ENCODE data around the gene ACACA. TPM values are rescaled to one million over a fixed set of nuclear protein-coding genes. Genes with fewer than 3 reads are reported as not detected.
"Not testable (repeated sequence)": the region's sequence is repeated elsewhere in the genome, so short reads cannot be mapped to it uniquely, and the experiment has no call there.

The ACACA gene
- total RNA-seq, 2 donors from 2014 or later: 8.6 to 10.2 TPM

DNA sequence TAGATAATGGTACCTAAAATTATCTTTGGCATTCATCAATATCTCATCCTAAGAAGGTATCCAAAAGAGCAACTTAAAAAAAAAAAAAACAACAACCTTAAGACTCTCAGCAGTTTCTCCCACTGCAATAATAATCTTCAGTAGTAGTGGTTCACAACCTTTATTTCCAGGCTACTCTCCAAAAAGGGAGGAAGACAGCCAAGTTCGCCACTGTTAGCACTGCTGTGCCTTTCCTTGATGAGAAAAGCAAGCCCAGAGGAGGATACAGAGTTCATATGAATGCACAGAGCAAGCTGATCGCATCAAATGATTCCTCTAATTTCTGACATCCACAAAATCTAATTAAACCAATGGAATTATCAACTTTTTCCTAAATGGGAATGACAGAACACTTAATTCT is 258.5 kb downstream of the ACACA start:
- Histone ChIP-seq H3K9me3 (no peaks in the 10 kb centered on the region), H3K4me1 (no peaks in the 10 kb centered on the region), H3K4me3 (no peak overlapping the region), H3K27ac (no peak overlapping the region), H3K36me3 (no peaks in the 10 kb centered on the region), H3K27me3 (no peaks in the 10 kb centered on the region)
- TF ChIP-seq, protein P1, sequence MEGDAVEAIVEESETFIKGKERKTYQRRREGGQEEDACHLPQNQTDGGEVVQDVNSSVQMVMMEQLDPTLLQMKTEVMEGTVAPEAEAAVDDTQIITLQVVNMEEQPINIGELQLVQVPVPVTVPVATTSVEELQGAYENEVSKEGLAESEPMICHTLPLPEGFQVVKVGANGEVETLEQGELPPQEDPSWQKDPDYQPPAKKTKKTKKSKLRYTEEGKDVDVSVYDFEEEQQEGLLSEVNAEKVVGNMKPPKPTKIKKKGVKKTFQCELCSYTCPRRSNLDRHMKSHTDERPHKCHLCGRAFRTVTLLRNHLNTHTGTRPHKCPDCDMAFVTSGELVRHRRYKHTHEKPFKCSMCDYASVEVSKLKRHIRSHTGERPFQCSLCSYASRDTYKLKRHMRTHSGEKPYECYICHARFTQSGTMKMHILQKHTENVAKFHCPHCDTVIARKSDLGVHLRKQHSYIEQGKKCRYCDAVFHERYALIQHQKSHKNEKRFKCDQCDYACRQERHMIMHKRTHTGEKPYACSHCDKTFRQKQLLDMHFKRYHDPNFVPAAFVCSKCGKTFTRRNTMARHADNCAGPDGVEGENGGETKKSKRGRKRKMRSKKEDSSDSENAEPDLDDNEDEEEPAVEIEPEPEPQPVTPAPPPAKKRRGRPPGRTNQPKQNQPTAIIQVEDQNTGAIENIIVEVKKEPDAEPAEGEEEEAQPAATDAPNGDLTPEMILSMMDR (IDR thresholded peaks at IDR 0.05): no peak
- DNase-seq (ENCODE audit: low spot score): no peak

DNA sequence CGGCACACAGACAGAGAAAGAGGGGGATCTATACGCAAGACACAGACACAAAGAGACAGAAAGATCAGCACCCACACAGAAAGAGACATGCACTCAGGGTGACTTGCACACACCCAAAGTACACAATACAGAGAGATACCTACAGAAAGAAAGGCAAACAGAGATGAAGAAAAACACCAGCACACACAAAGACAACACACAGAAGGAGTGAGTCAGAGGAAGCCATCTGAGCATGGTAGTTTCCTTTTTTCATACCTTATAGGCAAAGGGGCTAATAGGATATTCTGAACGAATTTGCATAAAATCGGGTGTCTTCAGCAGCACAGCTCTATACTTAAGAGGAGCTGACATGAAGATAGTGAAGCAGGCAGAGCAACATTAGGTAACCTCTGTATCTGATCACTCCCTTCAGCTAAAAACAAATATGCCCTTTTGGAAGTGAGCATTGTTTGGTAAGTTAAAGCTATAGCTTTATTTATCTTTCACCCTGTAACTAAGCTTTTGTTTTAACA is 259.3 kb downstream of the ACACA start:
- no peak overlapping the region for H3K27ac ChIP-seq
- no peaks in the 10 kb centered on the region for H3K36me3 ChIP-seq
- H3K27me3 ChIP-seq: no peaks in the 10 kb centered on the region

DNA sequence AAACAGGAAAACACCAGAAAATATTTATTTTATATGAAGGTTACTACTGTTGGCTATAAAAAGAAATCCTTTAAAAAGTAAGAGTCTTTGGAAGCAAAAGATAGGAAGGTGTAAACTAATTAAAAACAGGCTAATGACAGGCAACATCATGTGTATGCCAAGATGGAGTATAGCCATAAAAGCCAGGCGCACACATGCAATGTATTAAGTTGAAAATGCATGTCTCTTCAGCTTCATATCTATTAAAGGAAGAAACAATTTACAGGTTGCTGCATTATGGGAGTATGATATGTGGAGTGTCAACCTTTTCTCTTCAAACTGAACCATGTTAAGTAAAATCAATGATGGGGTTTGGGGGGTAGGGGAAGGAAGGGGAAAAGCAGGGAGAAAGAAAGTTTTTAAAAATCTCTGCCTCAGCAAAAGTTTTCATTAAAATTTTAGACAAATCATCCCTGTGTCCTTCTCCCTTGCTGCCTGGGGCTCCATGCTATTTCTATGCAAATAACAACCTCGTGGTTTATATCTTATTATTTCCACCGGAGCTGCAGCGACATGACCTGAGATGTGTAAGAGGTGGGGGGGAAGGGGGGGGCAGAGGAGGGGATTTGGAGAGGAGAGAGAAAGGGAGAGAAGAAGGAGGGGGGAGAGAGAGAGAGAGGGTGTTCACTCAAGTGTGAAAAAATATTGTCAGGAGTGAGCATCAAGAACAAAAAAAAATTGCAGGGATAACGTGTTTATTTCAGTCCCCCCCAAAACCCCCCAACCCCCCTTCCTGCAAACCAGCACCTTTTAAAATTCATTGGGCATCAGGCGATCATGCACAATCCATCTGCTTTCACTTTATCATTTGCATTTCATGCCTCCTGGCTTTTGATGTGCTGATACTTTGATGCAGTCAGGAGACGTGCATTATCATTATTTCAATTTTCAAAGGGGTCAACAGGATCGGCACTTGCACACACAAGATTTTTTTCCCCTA is 260.3 kb downstream of the ACACA start:
- no peak for DNase-seq (ENCODE audit: low spot score)
- no peak overlapping the region for H3K27ac ChIP-seq
- TF ChIP-seq, protein P1 (IDR thresholded peaks at IDR 0.05): no peak
- H3K4me3 ChIP-seq: no peak overlapping the region
- no peaks in the 10 kb centered on the region for H3K4me1 ChIP-seq
- H3K9me3 ChIP-seq: no peaks in the 10 kb centered on the region
- no peaks in the 10 kb centered on the region for H3K36me3 ChIP-seq
- no peaks in the 10 kb centered on the region for H3K27me3 ChIP-seq

More for the DNA sequence above, 259.3 kb downstream of the ACACA start:
- no peak for DNase-seq (ENCODE audit: low spot score)
- TF ChIP-seq, protein P1 (IDR thresholded peaks at IDR 0.05): no peak
- Histone ChIP-seq H3K4me1 (no peaks in the 10 kb centered on the region), H3K4me3 (no peak overlapping the region), H3K9me3 (no peaks in the 10 kb centered on the region)

DNA sequence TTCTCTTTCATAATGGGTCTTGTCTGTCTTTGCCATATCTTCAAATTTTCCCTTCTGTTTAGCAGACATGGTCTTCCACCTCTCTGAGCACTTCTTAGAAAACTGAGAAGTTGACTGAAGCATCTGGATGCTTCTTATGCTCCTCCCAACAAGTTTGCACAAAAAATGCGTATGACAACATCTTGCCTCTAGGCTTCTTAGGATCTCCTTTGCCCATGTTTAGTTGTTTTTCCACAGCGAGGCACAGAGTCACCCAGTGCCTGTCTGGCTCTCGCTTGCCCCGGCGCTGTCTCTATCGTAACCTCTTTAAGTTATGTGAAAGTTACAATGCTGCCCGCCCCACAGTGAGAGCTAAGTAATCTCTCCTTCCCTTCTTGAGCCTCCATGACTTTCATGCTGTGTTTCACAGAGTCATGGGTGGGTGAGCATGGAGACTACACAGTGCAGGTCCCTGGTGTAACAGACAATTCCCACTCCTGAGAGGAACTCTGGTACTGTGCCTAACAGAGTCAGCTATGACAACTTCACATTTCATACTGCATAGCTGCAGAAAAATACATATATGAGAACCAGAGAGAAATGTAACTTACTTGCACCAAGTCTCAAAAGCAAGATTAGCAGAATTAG is 262.4 kb downstream of the ACACA start:
- no peak overlapping the region for H3K4me3 ChIP-seq
- H3K4me1 ChIP-seq: no peaks in the 10 kb centered on the region
- no peak for DNase-seq (ENCODE audit: low spot score)
- no peaks in the 10 kb centered on the region for H3K27me3 ChIP-seq
- TF ChIP-seq, protein P1 (IDR thresholded peaks at IDR 0.05): no peak
- H3K36me3 ChIP-seq: no peaks in the 10 kb centered on the region
- no peaks in the 10 kb centered on the region for H3K9me3 ChIP-seq
- H3K27ac ChIP-seq: no peak overlapping the region

DNA sequence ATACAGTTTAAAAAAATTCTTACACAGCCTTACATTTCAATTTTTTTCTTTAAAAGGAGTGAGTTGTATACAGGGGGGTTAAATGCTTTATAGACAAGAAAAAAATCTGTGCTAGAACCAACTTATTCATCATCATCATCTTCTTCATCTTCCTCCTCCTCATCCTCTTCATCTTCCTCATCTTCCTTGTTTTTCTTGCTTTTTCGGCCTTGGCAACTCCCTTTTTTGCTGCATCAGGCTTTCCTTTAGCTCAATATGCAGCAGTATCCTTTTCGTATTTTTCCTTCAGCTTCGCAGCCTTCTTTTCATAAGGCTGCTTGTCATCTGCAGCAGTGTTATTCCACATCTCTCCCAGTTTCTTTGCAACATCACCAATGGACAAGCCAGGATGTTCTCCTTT is 263.1 kb downstream of the ACACA start:
- H3K4me3 ChIP-seq; H3K9me3 ChIP-seq; H3K27me3 ChIP-seq; DNase-seq (ENCODE audit: low spot score); H3K4me1 ChIP-seq; H3K36me3 ChIP-seq; H3K27ac ChIP-seq: not testable (repeated sequence)

DNA sequence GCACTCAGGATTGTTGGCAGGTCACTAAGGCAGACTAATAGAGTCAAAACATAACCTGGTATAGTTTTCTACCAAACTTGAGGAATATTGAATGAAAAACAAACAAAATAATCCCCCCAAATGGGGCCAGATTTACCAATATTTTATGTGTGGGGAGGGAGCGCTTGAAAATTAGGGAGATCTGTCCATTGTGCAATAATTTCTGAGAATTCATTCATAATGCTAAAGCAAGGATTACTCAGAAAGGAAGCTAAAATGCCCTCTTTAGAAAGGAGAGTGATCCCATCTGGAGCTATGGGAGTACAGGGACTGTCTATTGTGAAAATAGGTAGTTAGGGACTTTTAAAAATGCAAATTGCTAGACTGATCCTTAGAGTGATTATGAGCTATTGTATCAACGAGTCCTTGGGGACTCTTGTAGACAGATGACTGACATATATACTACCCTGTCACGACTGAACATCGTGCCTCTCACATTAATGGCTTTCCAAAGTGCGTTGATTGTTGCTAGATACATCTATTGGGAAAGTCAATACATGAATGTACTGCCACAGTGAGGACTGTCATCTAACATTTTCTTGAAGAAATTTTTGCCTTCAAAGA is 264.2 kb downstream of the ACACA start:
- Histone ChIP-seq H3K9me3 (no peaks in the 10 kb centered on the region), H3K4me3 (no peak overlapping the region), H3K36me3 (no peaks in the 10 kb centered on the region), H3K27ac (no peak overlapping the region), H3K27me3 (no peaks in the 10 kb centered on the region), H3K4me1 (no peaks in the 10 kb centered on the region)
- DNase-seq (ENCODE audit: low spot score): no peak
- TF ChIP-seq, protein P1 (IDR thresholded peaks at IDR 0.05): no peak

All from right atrium auricular region (tissue), 2 donors.